Measurements from ENCODE around the gene TPGS1.

The TPGS1 gene

DNA sequence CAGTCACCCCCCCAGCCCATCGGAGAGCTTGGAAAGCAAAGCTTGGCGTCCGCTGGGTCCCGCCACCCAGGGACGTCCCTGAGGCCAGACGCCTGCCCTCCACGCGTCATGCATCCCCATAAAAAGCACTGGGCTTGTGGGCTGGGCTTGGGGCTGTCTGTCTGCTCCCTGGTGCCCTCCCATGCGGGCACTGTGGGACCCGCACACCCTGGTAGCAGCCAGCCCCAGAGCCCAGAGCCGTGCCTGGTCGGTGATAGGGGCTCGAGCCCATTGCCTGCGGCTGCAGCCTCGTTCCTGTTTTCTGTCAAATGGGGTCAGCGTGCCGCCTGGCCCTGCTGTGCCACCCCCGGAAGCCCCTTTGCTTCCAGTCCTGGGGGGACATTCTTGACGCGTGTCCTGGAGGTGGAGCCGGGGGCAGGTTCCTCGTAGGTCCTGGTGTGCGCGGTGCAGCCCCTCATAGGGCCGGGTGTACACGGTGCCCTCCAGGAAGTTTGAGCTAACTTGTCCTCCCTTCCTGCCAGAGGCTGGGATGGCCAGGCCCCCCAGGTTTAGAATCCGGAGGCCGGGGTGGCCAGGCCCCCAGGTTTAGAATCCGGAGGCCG, 32.2 kb downstream of the TPGS1 start:
- DNase-seq (ENCODE audit: low spot score): no peak

DNA sequence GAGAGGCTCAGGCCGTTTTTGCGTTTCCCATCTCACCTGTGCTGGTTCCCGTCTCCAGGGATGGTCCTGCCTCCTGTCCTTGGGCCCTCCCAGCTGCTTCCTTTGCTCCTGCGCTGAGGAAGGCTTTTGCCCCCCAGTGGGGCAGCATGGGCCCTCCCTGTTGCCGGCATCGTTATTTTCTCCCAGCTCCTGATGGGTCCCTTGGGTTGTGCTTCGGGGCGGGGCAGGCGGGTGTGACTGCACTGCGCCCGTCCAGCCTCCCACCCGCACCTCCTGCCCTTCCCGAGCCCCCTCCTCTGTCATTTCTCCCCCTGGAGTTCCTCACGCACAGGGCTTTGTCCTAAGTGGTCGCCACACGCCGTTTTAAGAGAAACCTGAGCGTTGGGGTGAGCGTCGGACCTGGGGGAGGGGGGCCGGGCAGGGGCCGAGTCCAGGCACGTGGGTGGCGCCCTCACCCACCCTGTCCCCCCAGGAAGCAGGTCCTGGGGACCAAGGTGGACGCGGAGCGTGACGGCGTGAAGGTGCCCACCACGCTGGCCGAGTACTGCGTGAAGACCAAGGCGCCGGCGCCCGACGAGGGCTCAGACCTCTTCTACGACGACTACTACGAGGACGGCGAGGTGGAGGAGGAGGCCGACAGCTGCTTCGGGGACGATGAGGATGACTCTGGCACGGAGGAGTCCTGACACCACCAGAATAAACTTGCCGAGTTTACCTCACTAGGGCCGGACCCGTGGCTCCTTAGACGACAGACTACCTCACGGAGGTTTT, 33.8 kb downstream of the TPGS1 start:
- DNase-seq (ENCODE audit: low spot score): no peak

DNA sequence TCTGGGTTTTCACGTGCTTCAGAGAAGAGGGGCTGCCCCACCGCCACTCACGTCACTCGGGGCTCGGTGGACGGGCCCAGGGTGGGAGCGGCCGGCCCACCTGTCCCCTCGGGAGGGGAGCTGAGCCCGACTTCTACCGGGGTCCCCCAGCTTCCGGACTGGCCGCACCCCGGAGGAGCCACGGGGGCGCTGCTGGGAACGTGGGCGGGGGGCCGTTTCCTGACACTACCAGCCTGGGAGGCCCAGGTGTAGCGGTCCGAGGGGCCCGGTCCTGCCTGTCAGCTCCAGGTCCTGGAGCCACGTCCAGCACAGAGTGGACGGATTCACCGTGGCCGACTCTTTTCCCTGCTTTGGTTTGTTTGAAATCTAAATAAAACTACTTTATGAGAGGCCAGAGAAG, 34.4 kb downstream of the TPGS1 start:
- no peak for DNase-seq (ENCODE audit: low spot score)

DNA sequence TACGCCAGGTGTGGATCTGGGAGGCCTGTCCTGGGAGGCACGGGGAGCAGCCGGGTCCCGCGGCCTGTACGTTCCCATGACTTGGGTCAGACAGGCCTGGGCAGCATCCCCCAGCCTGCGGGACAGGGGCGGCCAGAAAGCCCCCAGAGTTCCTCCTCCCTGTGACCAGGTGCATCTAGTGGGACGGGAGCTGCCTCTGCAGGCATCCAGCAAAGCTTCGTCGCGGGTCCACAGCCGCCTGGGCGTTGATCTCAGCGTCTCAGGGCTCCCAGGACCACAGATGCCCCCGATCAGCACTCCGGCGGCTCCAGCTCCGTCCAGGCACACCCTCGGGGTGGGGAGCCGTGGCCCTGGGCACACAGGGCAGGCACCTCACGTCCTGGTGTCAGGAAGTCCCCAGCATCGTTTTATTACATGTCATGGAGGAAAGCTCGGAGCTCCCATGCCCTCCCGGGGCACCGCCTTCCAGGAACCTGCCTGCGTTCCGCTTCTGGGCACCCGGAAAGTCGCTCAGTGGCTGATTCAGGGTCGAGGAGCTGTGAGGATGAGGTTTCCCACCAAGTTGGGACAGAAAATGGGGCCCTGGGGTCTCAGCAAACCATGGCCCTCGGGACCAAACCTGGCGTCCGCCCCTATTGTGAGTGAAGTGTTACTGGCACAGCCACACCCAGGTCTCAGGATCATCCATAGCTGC, 35.0 kb downstream of the TPGS1 start:
- DNase-seq (ENCODE audit: low spot score): no peak

DNA sequence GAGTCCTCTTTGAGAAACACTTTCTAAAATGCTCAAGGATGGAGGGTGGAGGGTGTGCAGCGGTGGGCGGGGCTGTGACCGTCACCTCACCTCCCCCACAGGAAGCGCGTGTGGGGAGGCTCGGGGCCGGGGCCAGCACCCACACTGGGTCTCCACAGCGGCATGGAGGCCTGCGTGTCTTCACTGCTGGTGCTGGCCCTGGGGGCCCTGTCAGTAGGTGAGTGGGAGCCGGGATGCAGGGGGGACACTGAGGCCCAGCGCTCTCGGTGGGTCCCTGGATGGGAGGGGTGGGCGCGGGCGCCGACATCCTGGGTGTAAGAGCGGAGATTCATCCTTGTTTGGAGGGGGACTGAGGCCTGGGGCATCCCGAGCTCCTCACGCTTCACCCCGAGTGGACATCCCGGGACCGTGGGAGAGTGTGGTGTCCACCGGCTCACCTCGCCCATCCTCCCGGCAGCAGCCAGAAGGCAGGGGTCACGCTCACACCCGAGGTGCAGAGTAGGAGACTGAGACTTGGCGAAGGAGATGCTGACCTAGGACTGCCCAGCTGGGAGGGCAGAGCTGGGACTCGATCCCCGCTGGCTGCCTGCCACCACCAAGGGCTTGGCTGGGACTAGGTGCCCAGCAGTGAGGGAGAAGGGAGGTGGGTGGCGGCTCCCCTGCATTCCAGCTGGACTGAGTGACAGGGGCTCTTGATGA, 36.8 kb downstream of the TPGS1 start, which contains the start of gene GZMM:
Gene GZMM, plus strand, starts transcription at position 144 of the 699 bp plus-strand sequence. Its CDS starts 19 bp downstream, at position 163.
- peak; percentile 80 for DNase-seq (ENCODE audit: low spot score)

DNA sequence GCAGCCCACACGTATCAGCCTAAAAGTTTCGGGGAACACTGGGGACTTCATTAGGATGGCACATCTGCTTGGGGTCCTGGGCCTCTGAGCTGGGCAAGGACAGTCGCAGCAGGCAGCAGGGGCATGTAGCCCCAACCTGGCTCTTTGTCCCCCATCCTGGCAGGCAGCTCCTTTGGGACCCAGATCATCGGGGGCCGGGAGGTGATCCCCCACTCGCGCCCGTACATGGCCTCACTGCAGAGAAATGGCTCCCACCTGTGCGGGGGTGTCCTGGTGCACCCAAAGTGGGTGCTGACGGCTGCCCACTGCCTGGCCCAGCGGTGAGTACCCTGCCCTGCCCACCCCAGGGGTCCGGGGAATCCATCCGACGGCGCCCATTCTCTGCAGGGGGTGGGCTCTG, 39.8 kb downstream of the TPGS1 start:
- no peak for DNase-seq (ENCODE audit: low spot score)

DNA sequence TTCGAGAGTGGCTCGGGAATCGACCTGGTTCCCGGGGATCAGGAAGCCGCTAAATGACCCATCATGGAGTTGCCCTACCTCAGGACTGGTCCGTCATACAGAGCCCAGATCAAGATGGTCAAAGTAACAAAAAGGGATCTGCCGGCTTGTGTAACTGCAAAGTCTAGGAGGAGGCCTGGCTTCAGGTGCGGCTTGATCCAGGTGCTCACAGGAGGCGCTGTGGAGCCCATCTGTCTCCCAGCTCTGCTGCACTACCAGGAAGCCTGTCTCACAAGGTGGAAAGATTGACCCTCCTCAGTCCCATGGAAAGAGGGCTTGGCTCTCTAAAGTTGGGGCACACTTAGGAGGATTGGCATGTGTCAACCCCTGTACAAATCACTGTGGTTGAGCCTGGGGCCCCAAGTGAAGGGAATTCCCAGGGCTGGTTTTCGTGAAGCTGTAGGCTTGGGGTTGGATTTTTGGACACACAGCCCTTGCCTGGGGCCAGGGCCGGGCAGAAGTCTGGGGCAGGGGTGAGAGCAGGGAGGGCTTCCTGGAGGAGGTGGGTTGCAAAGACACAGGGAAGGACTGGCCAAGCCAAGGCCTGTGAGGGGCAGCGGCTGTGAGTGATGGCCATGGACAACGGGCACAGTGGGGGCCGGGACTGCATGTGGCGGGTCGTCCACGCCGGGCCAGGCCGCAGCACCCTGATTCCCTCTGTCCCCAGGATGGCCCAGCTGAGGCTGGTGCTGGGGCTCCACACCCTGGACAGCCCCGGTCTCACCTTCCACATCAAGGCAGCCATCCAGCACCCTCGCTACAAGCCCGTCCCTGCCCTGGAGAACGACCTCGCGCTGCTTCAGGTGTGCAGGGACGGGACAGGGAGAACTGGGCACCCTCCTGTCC, 40.8 kb downstream of the TPGS1 start:
- DNase-seq (ENCODE audit: low spot score): no peak

DNA sequence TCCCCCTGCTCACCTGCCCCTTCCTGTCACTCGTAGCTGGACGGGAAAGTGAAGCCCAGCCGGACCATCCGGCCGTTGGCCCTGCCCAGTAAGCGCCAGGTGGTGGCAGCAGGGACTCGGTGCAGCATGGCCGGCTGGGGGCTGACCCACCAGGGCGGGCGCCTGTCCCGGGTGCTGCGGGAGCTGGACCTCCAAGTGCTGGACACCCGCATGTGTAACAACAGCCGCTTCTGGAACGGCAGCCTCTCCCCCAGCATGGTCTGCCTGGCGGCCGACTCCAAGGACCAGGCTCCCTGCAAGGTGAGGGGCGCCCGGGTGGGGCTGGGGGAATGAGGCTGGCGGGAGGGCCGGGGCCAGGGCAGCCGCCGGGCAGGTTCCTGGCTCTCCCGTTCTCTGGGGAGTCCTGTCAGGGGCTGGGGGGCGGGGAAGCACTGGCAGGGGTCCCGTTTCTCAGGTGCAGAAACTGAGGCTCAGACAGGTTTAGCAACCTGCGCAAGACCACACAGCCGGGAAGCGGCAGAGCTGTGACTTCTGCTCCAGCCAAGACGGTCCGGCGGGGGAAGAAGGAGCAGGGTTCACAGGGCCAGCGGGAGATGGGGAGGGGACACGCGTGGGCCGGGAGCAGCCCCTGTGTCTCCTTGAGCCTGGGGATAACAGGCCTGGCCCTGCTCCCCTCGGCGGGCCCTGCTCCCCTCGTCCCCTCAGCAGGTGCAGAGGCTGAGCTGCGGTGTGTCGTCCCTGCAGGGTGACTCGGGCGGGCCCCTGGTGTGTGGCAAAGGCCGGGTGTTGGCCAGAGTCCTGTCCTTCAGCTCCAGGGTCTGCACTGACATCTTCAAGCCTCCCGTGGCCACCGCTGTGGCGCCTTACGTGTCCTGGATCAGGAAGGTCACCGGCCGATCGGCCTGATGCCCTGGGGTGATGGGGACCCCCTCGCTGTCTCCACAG, 41.9 kb downstream of the TPGS1 start:
- no peak for DNase-seq (ENCODE audit: low spot score)

DNA sequence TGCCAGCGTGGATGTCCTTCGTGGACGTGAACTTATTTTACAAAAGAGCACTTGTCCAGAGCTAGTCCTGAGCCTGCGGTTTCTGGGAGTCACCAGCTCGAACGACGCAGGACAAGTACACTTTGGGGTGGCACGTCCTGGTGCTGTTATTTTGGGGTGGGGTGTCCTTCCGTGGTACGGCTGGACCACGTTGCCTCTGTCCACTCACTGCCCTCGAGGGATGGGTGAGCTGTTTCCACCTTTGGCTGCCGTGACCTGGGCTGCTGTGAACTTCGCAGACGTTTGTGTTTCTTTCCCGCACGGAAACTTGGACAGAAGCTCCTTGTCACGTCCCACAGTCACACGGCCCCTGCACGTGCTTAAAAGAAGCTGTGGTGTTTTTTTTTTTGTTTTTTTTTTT, 47.5 kb downstream of the TPGS1 start:
- DNase-seq (ENCODE audit: low spot score): no peak

DNA sequence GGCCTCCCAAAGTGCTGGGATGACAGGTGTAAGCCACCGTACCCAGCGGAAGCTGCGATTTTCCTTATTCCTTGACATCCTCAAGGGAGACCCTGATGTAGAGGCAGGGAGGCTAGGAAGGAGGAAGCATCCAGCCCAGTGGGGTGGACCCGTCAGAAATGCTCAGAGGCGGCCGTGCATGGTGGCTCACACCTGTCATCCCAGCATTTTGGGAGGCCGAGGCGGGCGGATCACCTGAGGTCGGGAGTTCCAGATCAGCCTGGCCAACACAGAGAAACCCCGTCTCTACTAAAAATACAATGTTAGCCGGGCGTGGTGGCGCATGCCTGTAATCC, 48.1 kb downstream of the TPGS1 start:
- DNase-seq (ENCODE audit: low spot score): no peak

DNA sequence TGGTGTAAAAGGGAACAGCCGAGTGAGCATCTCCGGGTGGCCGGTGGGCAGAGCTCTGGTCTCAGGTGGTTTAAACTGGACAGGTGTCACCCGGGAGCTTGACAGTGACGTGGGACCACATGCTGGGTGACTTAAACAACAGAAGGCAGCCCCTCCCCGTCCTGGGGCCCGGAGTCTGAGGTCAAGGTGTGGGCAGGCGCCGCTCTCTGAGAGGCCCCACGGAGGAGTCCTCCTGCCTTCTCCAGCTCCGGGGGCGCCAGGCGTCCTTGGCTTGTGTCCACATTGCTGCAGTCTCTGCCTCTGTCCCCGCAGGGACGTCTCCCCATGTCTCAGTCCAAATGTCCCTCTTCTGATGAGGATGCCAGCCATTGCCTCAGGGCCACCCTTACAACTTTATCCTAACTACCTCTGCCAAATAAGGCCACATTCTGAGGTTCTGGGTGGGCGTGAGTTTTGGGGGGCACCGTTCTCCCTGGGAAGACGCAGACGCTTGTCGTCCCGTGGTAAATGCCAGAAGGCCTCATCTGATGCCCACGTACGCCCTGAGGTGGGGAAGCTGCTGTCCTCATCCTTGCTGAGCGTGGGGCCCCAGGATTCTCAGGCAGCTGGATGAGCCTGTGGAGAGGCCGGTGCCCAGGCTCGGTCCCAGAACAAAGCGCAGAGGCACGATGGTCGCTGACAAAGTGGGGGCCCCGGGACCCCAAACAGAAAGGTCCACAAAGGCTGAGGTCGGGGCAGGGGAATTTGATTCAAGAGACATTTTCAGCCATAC, 49.5 kb downstream of the TPGS1 start:
- DNase-seq (ENCODE audit: low spot score): no peak

DNA sequence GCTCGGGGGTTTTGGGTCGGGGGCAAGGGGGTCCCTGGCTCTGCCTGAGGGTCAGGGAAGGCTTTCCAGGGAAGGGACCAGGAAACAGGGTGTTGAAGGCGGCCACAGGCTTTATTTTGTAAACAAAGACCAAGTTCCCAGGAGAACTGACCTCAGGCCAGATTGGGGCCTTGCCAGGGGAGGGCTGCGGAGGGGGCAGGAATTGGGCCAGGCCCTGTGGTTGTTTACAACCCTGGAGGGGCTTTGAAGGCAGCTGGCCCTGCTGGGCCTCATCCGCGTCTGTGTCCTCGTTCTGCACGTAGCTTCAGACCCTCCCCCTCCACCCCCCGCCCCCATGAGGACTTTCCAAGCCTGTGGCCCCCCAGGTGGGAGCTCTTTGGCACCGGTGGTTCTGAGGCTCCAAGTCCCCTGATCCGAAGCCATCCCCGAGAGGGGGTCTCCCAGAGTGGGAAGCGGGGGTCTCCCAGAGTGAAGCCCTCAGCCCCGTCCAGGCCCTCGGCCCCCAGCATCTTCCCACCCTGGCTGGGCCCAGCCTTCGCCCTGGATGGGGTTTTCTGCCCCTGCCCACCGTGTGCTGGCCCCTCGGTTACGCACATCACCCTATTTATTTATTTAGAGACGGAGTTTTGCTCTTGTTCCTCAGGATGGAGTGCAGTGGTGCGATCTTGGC, 51.6 kb downstream of the TPGS1 start:
- DNase-seq (ENCODE audit: low spot score): no peak

DNA sequence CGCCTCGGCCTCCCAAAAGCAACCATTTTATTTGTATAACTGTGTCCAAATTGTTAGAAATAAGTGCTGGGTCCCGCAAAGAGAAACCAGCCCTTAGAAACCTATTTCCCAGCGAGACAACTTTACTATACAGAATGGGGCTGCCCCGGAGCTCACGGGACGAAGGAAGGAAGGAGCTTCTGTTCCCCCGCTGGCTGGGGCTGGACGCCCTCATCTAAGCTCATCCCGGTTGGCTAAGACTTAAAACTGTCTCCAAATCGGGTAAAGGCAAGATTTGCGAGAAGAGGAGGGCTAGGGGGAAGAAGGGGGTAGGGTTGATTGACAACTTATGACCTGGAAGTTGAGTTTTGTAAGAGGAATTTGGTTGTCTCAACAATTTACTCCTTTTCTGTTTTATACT, 52.8 kb downstream of the TPGS1 start:
- no peak for DNase-seq (ENCODE audit: low spot score)

DNA sequence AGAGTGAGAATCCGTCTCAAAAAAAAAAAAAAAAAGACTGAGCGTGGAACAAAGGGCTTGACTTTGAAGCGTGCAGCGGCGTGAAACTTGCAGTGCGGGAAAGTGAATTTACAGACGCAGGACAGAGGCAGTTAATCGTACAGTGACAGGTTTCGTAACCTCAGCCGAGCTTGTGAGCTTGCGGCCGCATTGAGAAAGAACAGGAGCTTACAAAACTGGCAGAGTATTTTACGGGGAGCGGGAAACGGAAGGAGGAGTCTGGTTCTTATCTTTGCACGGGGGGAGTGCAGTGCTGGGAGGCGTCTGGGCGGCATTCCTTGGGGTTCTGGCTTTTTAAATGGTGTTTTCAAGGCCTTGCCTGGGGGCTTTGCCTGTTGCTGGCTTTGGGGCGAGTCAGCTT, 59.1 kb downstream of the TPGS1 start:
- DNase-seq (ENCODE audit: low spot score): no peak

DNA sequence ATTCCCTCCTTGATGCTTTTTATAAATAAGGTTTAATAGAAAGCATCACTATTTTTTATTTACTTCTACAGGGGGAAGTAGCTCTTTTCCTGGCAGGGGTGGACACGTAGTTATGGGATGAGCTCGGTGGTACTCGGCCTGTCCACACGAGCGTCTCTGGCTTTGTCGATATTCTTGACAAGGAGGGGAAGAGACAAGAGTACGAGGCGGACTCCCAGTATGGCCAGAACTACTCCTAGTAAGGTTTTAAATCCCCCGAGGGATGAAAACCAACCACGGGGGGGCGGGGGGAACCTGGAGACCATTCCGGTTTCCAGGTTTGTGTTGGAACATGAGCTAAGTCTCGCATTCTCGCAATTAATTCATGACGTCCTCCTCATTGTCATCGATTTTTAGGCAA, 59.5 kb downstream of the TPGS1 start:
- no peak for DNase-seq (ENCODE audit: low spot score)

DNA sequence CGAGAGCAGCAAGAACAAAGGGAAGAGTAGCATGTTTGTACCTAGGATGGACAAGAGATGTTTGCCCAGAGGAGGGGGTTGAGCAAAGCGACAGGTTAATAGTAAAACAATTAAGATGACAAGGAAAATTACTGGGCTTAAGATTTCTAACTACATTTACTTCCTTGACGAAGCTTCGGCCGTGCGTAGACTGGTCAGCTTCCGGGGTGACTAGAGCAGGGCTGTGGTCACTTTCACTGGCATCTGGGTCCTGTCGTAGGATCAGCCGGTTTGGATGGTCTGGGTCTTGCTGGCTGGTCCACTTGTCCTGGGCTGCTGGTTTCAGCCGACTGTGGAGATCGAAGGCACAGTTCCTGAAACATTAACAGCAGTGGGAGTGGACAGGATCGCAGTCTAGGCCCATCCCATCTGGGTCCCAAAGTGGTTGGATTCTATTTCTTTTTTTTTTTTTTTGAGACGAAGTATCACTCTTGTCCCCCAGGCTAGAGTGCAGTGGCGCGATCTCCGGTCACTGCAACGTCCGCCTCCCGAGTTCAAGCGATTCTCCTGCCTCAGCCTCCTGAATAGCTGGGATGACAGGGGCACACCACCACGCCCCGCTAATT, 60.1 kb downstream of the TPGS1 start:
- no peak for DNase-seq (ENCODE audit: low spot score)
